ENCODE measurements around the gene SGIP1.

The SGIP1 gene

GRCh38 chr1:66494482-66494881, 39.5 kb upstream of the SGIP1 start:
- H3K4me3 ChIP-seq (replicated peaks; ENCODE audit: low read depth, low read length), result no peak overlapping the region
- no peak for DNase-seq (ENCODE audit: low read depth)
- no peak for TF ChIP-seq CTCF (IDR thresholded peaks at IDR 0.05; ENCODE audit: low read length, missing control alignments)

GRCh38 chr1:66495495-66495894, 38.5 kb upstream of the SGIP1 start:
- DNase-seq (ENCODE audit: low read depth), result peak; percentile 34
- no peak overlapping the region for H3K4me3 ChIP-seq (replicated peaks; ENCODE audit: low read depth, low read length)
- no peak for TF ChIP-seq CTCF (IDR thresholded peaks at IDR 0.05; ENCODE audit: low read length, missing control alignments)

DNA sequence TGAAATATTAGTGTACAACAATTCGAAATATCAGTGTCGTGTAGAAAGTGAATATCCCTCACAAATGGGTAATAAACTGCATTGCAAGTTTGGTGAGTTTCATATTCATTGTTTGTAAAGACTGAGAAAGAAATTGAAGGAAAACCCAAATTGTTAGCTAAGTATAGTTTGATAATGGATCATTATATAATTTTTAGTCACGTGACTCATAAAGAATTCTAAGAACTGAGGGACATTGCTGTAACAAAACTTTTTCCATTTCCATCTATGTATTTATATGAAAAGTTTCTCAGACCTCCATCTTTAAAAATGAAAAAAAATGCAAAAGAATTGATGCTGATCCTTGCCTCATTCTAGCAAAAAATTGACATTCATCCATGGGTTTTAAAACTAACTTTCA, 36.0 kb upstream of the SGIP1 start:
- no peak for TF ChIP-seq CTCF (IDR thresholded peaks at IDR 0.05; ENCODE audit: low read length, missing control alignments)
- DNase-seq (ENCODE audit: low read depth), result no peak
- H3K4me3 ChIP-seq (replicated peaks; ENCODE audit: low read depth, low read length), result no peak overlapping the region

DNA sequence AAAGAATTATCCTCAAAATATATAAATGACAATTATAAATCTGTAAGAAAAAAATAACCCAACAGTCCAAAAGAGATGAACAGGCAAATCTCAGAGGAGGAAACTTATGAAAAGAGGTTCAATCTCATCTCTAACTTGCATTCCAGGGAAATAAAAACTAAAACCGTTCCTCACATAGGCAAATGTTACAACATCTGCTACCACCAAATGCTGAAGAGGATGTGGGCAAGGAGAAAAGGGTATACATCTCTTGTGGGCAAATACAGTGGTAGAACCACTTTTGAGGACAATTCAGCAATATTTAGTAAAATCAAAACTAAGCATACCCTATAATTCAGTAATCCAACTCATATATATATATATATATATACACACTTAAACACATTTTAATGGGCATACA, 33.7 kb upstream of the SGIP1 start:
- no peak overlapping the region for H3K4me3 ChIP-seq (replicated peaks; ENCODE audit: low read depth, low read length)
- TF ChIP-seq CTCF (IDR thresholded peaks at IDR 0.05; ENCODE audit: low read length, missing control alignments), result no peak
- no peak for DNase-seq (ENCODE audit: low read depth)

- H3K4me3 ChIP-seq (replicated peaks; ENCODE audit: low read depth, low read length), result no peak overlapping the region
- no peak for TF ChIP-seq CTCF (IDR thresholded peaks at IDR 0.05; ENCODE audit: low read length, missing control alignments)
- DNase-seq (ENCODE audit: low read depth), result no peak
Observed at GRCh38 chr1:66502086-66502485, 31.9 kb upstream of the SGIP1 start.

DNA sequence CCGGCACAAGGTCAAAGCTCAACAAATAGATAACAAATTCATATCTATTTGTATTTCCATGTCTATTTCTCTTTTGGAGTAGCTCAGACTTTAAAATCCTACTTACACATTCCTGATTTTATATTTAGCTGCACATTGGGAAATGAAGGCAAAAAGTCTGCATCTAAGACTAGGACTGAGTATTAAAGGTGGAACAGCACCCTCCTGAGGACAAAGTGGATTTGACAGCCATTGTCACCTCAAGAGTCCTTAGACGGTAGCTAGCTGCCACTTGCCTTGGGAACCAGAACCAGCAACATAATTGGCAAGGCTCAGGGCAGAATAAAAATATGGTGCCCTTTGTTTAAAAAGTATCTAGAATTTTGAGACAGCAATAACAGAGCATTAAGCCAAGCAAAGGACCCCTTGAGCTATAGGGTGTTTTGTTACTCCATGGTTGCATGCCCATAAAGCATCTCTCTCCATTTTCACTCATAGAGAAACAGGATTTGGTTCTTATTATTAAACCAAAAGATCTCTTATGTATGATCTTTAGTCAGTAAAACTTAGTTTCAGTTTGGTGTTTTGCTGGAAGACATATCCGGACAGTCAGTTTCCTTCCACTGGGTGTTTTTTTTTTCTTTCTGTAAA, 30.0 kb upstream of the SGIP1 start:
- peak; percentile 88 for DNase-seq (ENCODE audit: low read depth)
- no peak overlapping the region for H3K4me3 ChIP-seq (replicated peaks; ENCODE audit: low read depth, low read length)
- peak; percentile 80 for TF ChIP-seq CTCF (IDR thresholded peaks at IDR 0.05; ENCODE audit: low read length, missing control alignments)

DNA sequence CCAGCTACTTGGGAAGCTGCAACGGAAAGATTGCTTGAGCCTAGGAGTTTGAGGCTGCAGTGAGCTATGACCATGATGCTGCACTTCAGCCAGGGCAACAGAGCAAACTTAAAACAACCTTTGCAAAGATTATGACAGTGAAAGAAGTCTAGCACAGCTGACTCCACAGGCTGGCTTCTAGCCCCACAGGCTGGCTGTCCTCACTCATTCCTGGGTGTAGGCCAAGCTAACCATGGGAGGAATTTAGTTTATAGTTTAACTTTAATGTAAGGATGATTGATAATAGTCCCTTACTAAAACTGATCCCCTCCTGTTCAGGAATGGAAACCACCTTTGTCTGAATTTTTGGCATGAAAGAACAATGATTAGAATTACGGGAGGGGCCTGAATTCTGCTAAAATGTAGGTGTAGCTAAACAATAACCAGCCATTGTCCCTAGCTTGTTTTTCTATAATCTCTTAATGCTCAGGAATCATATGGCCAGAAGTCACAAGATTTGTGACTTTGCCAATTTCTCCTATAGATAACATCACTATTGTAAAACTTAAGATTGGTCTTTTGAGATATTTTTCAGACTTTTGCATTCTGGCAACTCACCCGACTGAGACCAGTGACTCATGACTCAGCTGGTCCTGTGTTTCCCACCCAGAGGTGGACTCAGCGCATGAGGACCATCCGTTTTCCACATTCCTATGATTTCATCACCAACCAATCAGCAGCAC, 28.1 kb upstream of the SGIP1 start:
- no peak overlapping the region for H3K4me3 ChIP-seq (replicated peaks; ENCODE audit: low read depth, low read length)
- TF ChIP-seq CTCF (IDR thresholded peaks at IDR 0.05; ENCODE audit: low read length, missing control alignments), result no peak
- peak; percentile 31 for DNase-seq (ENCODE audit: low read depth)

All from fibroblast of pulmonary artery (primary cell).